Measurements from ENCODE around the gene NDRG3. TPM values are rescaled to one million over a fixed set of nuclear protein-coding genes. Genes with fewer than 3 reads are reported as not detected.
"Not testable (repeated sequence)": the region's sequence is repeated elsewhere in the genome, so short reads cannot be mapped to it uniquely, and the experiment has no call there.

The NDRG3 gene
- polyA plus RNA-seq, 4 donors = 32.5 to 37.6 (median 35.1) TPM

GRCh38 chr20:36646678-36647077 lies 99.2 kb downstream of the NDRG3 start:
- DNase-seq (ENCODE audit: low read depth in 4 of 4, low spot score in 3 of 4) = no peak

- no peak for DNase-seq (ENCODE audit: low read depth in 4 of 4, low spot score in 3 of 4)
Observed at GRCh38 chr20:36645998-36646397, 99.9 kb downstream of the NDRG3 start, which contains the start of gene SLA2. TSS of gene SLA2 (minus strand) at chr20:36646196. CDS start at chr20:36641335, 4,861 bp downstream.

GRCh38 chr20:36645353-36645752 lies 100.5 kb downstream of the NDRG3 start:
- no peak for DNase-seq (ENCODE audit: low read depth in 4 of 4, low spot score in 3 of 4)

GRCh38 chr20:36644706-36645095 lies 101.2 kb downstream of the NDRG3 start:
- no peak for DNase-seq (ENCODE audit: low read depth in 4 of 4, low spot score in 3 of 4)

- no peak for DNase-seq (ENCODE audit: low read depth in 4 of 4, low spot score in 3 of 4)
Observed at GRCh38 chr20:36644032-36644705, 101.7 kb downstream of the NDRG3 start.

GRCh38 chr20:36642136-36642535 lies 103.8 kb downstream of the NDRG3 start:
- no peak for DNase-seq (ENCODE audit: low read depth in 4 of 4, low spot score in 3 of 4)

- DNase-seq (ENCODE audit: low read depth in 4 of 4, low spot score in 3 of 4) = no peak
Observed at GRCh38 chr20:36641506-36641843, 104.4 kb downstream of the NDRG3 start.

GRCh38 chr20:36638876-36639400 lies 107.0 kb downstream of the NDRG3 start:
- DNase-seq (ENCODE audit: low read depth in 4 of 4, low spot score in 3 of 4) = not testable (repeated sequence)

GRCh38 chr20:36634342-36634741 lies 111.5 kb downstream of the NDRG3 start:
- DNase-seq (ENCODE audit: low read depth in 4 of 4, low spot score in 3 of 4) = no peak

- DNase-seq (ENCODE audit: low read depth in 4 of 4, low spot score in 3 of 4) = no peak
Observed at GRCh38 chr20:36633285-36633772, 112.6 kb downstream of the NDRG3 start.

- no peak for DNase-seq (ENCODE audit: low read depth in 4 of 4, low spot score in 3 of 4)
Observed at GRCh38 chr20:36632487-36633284, 113.2 kb downstream of the NDRG3 start.

- DNase-seq (ENCODE audit: low read depth in 4 of 4, low spot score in 3 of 4) = no peak
Observed at GRCh38 chr20:36632147-36632486, 113.8 kb downstream of the NDRG3 start.

GRCh38 chr20:36631646-36632045 lies 114.2 kb downstream of the NDRG3 start:
- no peak for DNase-seq (ENCODE audit: low read depth in 4 of 4, low spot score in 3 of 4)

- no peak for DNase-seq (ENCODE audit: low read depth in 4 of 4, low spot score in 3 of 4)
Observed at GRCh38 chr20:36629719-36630681, 115.9 kb downstream of the NDRG3 start.

- no peak for DNase-seq (ENCODE audit: low read depth in 4 of 4, low spot score in 3 of 4)
Observed at GRCh38 chr20:36628076-36628475, 117.8 kb downstream of the NDRG3 start.

- DNase-seq (ENCODE audit: low read depth in 4 of 4, low spot score in 3 of 4) = no peak
Observed at GRCh38 chr20:36624944-36625324, 121.0 kb downstream of the NDRG3 start.

GRCh38 chr20:36624068-36624943 lies 121.6 kb downstream of the NDRG3 start:
- no peak for DNase-seq (ENCODE audit: low read depth in 4 of 4, low spot score in 3 of 4)

- no peak for DNase-seq (ENCODE audit: low read depth in 4 of 4, low spot score in 3 of 4)
Observed at GRCh38 chr20:36623444-36623843, 122.4 kb downstream of the NDRG3 start.

GRCh38 chr20:36620917-36621316 lies 125.0 kb downstream of the NDRG3 start:
- no peak for DNase-seq (ENCODE audit: low read depth in 4 of 4, low spot score in 3 of 4)
